Chondrocyte (in vitro differentiated cells): ENCODE data around the gene ACTC1. TPM values are rescaled to one million over a fixed set of nuclear protein-coding genes. Genes with fewer than 3 reads are reported as not detected.
"Not testable (repeated sequence)": the region's sequence is repeated elsewhere in the genome, so short reads cannot be mapped to it uniquely, and the experiment has no call there.

Experiments
- DNase-seq: peaks from one replicate; pipeline ENCODE4 v3.0.0; 2021; ENCODE audit warnings: mixed read lengths, low spot score
- H3K27ac Mint-ChIP-seq: one replicate; pipeline ENCODE4 v1.8.0; 2021; ENCODE audit warnings: mild to moderate bottlenecking, moderate library complexity, mixed read lengths; ENCODE audit not compliant: unreplicated experiment
- H3K27me3 Mint-ChIP-seq: 2 replicates; pipeline ENCODE4 v1.8.0; 2021; ENCODE audit warnings: low read depth, mixed read lengths
- H3K36me3 Mint-ChIP-seq: 2 replicates; pipeline ENCODE4 v1.8.0; 2021; ENCODE audit warnings: low read depth, mixed read lengths
- H3K4me1 Mint-ChIP-seq: 2 replicates; pipeline ENCODE4 v1.8.0; 2021; ENCODE audit warnings: low read depth, mild to moderate bottlenecking, mixed read lengths
- H3K4me3 Mint-ChIP-seq: one replicate; pipeline ENCODE4 v1.8.0; 2021; ENCODE audit warnings: mild to moderate bottlenecking, moderate library complexity, mixed read lengths; ENCODE audit not compliant: unreplicated experiment
- H3K9me3 Mint-ChIP-seq: 2 replicates; pipeline ENCODE4 v1.8.0; 2021; ENCODE audit warnings: low read depth, mixed read lengths
- total RNA-seq: library from RNA; stranded (reverse); gene quantifications from 3 replicates; pipeline ENCODE4 v1.2.1, GENCODE V29; 2021
- TF ChIP-seq, protein P1 (sequence below): fragments of 200-600 bp; sonication (generic); IDR thresholded peaks from 2 replicates; pipeline ENCODE4 v1.5.0; 2021; ENCODE audit warnings: antibody characterized with exemption, mild to moderate bottlenecking, moderate library complexity

The ACTC1 gene
- total RNA-seq, 1 donor from 2014 or later, result 6.2 TPM

- peaks cover 54% of the 10 kb centered on the region for H3K27me3 Mint-ChIP-seq
- TF ChIP-seq, protein P1, sequence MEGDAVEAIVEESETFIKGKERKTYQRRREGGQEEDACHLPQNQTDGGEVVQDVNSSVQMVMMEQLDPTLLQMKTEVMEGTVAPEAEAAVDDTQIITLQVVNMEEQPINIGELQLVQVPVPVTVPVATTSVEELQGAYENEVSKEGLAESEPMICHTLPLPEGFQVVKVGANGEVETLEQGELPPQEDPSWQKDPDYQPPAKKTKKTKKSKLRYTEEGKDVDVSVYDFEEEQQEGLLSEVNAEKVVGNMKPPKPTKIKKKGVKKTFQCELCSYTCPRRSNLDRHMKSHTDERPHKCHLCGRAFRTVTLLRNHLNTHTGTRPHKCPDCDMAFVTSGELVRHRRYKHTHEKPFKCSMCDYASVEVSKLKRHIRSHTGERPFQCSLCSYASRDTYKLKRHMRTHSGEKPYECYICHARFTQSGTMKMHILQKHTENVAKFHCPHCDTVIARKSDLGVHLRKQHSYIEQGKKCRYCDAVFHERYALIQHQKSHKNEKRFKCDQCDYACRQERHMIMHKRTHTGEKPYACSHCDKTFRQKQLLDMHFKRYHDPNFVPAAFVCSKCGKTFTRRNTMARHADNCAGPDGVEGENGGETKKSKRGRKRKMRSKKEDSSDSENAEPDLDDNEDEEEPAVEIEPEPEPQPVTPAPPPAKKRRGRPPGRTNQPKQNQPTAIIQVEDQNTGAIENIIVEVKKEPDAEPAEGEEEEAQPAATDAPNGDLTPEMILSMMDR, result no peak
- H3K4me3 Mint-ChIP-seq, result no peak overlapping the region
Observed at GRCh38 chr15:34821831-34822230, 26.5 kb upstream of the ACTC1 start.

DNA sequence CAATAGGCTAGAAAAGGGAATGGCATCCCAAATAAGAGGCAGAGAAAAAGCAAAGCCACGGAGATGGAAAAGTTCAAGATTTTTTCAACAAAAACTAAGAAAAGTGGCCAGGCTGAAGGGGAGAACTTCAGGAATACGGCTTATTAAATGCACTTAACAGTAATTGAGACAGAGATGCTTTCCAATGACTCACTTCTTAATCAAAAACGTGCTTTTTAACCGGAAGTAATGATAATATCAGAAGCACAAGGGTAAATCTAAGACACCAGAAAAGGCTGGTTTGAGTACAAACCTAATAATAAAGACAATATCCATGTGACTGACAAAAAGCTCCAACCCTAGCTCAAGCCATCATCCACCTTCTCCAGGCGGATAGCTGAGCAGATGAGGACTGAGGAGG is 24.8 kb upstream of the ACTC1 start:
- peaks cover 3% of the 10 kb centered on the region for H3K4me1 Mint-ChIP-seq
- TF ChIP-seq, protein P1, result no peak
- DNase-seq, result no peak
- H3K27me3 Mint-ChIP-seq, result peaks cover 46% of the 10 kb centered on the region
- H3K4me3 Mint-ChIP-seq, result no peak overlapping the region
- H3K36me3 Mint-ChIP-seq, result no peaks in the 10 kb centered on the region
- H3K27ac Mint-ChIP-seq, result no peak overlapping the region
- no peaks in the 10 kb centered on the region for H3K9me3 Mint-ChIP-seq

More at GRCh38 chr15:34821831-34822230, 26.5 kb upstream of the ACTC1 start:
- H3K4me1 Mint-ChIP-seq, result no peaks in the 10 kb centered on the region
- H3K36me3 Mint-ChIP-seq, result no peaks in the 10 kb centered on the region
- no peak for DNase-seq
- no peaks in the 10 kb centered on the region for H3K9me3 Mint-ChIP-seq
- H3K27ac Mint-ChIP-seq, result no peak overlapping the region

DNA sequence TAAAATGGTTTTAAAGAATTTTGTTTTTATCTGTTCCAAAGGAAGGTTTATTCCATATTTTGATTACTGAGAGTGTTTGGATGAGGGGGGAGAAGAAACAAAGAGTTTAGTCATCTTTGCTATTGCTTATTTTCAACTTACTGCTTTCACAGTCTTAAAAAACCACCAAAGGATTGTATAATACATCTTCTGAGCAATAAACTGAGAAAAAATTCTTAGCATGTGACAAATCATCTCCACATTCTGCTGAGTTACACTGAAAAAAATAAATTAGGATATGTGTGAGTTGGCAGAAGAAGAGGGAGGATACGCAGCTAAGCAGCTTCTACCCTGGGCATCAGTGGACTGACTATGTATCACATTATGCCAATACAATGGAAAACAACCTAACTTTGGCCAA is 23.2 kb upstream of the ACTC1 start:
- H3K27me3 Mint-ChIP-seq, result peaks cover 36% of the 10 kb centered on the region
- TF ChIP-seq, protein P1, result no peak
- peaks cover 3% of the 10 kb centered on the region for H3K9me3 Mint-ChIP-seq
- H3K4me1 Mint-ChIP-seq, result peaks cover 6% of the 10 kb centered on the region
- no peak for DNase-seq
- H3K27ac Mint-ChIP-seq, result no peak overlapping the region
- peaks cover 2% of the 10 kb centered on the region for H3K36me3 Mint-ChIP-seq
- H3K4me3 Mint-ChIP-seq, result no peak overlapping the region

GRCh38 chr15:34815836-34816235 is 20.5 kb upstream of the ACTC1 start:
- Mint-ChIP-seq H3K4me1 (peaks cover 19% of the 10 kb centered on the region), H3K4me3 (no peak overlapping the region), H3K27ac (no peak overlapping the region), H3K36me3 (peaks cover 2% of the 10 kb centered on the region), H3K9me3 (peaks cover 3% of the 10 kb centered on the region), H3K27me3 (peaks cover 24% of the 10 kb centered on the region)
- TF ChIP-seq, protein P1, result no peak
- DNase-seq, result no peak

DNA sequence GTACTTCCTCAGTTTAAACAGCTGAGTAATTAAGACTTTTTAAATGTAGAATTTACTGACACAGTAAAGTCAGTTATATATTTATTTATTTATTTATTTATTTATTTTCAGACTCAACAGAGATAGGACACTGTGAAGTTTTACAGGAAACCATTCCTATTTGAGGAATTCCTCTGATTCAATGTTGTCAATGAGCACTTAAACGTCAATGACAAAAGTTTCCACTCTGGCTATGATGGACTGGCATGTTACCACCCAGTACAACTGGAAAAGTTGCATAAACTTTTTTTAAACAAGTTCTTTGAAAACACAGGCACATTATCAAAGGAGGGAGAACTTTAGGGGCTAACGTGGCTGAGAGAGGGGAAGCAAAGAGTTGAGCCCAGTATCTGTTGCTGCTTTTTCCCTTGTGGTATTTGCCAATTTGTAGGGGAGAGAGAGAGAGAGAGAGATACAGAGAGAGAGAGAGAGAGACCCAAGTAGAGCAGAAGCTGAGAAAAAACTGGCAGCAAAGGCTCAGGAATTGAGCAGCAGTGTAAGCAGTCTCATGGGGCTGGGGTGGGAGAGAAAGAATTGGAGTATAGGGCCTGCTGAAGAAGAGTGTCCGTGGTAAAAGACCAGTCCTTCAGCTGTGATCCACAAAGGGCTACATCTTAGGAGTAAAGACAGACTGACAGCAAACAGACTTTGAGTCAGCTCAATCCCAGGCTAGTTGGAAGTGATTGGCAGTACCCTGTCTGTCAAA is 18.3 kb upstream of the ACTC1 start:
- H3K4me1 Mint-ChIP-seq, result peaks cover 26% of the 10 kb centered on the region
- DNase-seq, result no peak
- TF ChIP-seq, protein P1, result no peak
- H3K36me3 Mint-ChIP-seq, result peaks cover 2% of the 10 kb centered on the region
- H3K27ac Mint-ChIP-seq, result no peak overlapping the region
- no peak overlapping the region for H3K4me3 Mint-ChIP-seq
- peaks cover 3% of the 10 kb centered on the region for H3K9me3 Mint-ChIP-seq
- peaks cover 4% of the 10 kb centered on the region for H3K27me3 Mint-ChIP-seq

DNA sequence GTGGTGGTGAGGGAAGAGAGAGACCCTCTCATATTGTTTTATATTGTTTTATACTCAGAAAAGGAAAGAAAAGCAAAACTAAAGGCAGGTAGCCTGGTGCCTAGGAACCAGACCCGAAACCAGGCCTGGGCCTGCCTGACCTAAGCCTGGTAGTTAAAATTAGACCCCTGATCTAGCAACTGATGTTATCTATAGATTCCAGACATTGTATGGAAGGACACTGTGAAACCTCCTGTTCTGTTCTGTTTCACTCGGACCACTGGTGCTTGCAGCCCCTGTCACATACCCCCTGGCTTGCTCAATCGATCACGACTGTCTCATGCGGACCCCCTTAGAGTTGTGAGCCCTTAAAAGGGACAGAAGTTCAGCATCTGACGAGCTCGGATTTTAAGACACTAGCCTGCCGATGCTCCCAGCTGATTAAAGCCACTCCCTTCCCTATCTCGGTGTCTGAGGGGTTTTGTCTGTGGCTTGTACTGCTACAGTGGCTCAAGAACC is 17.6 kb upstream of the ACTC1 start:
- not testable (repeated sequence) for H3K36me3 Mint-ChIP-seq, H3K4me3 Mint-ChIP-seq, H3K27me3 Mint-ChIP-seq, DNase-seq, H3K9me3 Mint-ChIP-seq
- Mint-ChIP-seq H3K27ac (peak overlapping the region; percentile 32), H3K4me1 (peaks cover 26% of the 10 kb centered on the region)
